Eye (tissue), 1 donor: ENCODE results near the gene SLC9A8.

Experiments used
- DNase-seq: peaks from one replicate; pipeline ENCODE4 v3.0.0-alpha.2; 2015

SLC9A8 gene

GRCh38 chr20:49919461-49919860, 106.8 kb downstream of the SLC9A8 start:
- DNase-seq = no peak

- no peak for DNase-seq
These were observed 111.6 kb downstream of the SLC9A8 start for GRCh38 chr20:49924247-49924646.

- no peak for DNase-seq
These were observed 113.3 kb downstream of the SLC9A8 start for GRCh38 chr20:49925901-49926454.

GRCh38 chr20:49928411-49929141, 115.9 kb downstream of the SLC9A8 start:
- DNase-seq = peak; percentile 94

GRCh38 chr20:49929142-49929494, 116.5 kb downstream of the SLC9A8 start:
- DNase-seq = no peak

GRCh38 chr20:49935746-49936152, 123.1 kb downstream of the SLC9A8 start:
- DNase-seq = no peak

GRCh38 chr20:49936153-49937026, 123.8 kb downstream of the SLC9A8 start, which contains the start of gene RNF114:
TSS of gene RNF114 (plus strand) at chr20:49936397. CDS start at chr20:49936413, 16 bp downstream.
- peak; percentile 98 for DNase-seq

GRCh38 chr20:49937027-49937929, 124.7 kb downstream of the SLC9A8 start:
- DNase-seq = no peak

GRCh38 chr20:49938173-49939163, 125.8 kb downstream of the SLC9A8 start:
- peak; percentile 66 for DNase-seq

GRCh38 chr20:49941456-49941855, 128.8 kb downstream of the SLC9A8 start:
- DNase-seq = no peak
